Stimulated activated CD4-positive, alpha-beta T cell treated with anti-CD3 and anti-CD28 coated beads, Interleukin-15, amount 100 ng/mL, for 1 hour (primary cell): ENCODE results near the gene COX4I1.
A peak's percentile ranks its signal among the peaks of the same experiment; 100 is the strongest.
"Not testable (repeated sequence)": the region's sequence is repeated elsewhere in the genome, so short reads cannot be mapped to it uniquely, and the experiment has no call there.

ENCODE experiments used
- DNase-seq, 2 donors: peaks; one replicate each; pipeline ENCODE4 v3.0.0-alpha.2; 2020; ENCODE audit warnings: low read depth in 1 of 2, low spot score in 1 of 2

The COX4I1 gene

GRCh38 chr16:85798901-85799496, 496 bp upstream of the COX4I1 start:
- peak in 1 of 2 donors; percentile 19 for DNase-seq

GRCh38 chr16:85800321-85800669, 800 bp downstream of the COX4I1 start:
- peak in 1 of 2 donors; percentile 31 for DNase-seq

GRCh38 chr16:85803570-85803969, 4.1 kb downstream of the COX4I1 start:
- no peak for DNase-seq

GRCh38 chr16:85805442-85806045, 6.0 kb downstream of the COX4I1 start:
- DNase-seq, result no peak

- no peak for DNase-seq
Observed at GRCh38 chr16:85806539-85806938, 7.0 kb downstream of the COX4I1 start.

- DNase-seq, result not testable (repeated sequence)
Observed at GRCh38 chr16:85807340-85807739, 7.8 kb downstream of the COX4I1 start.

GRCh38 chr16:85808104-85808503, 8.6 kb downstream of the COX4I1 start:
- not testable (repeated sequence) for DNase-seq

- no peak for DNase-seq
Observed at GRCh38 chr16:85808926-85809325, 9.4 kb downstream of the COX4I1 start.

- no peak for DNase-seq
Observed at GRCh38 chr16:85809645-85810044, 10.2 kb downstream of the COX4I1 start.

GRCh38 chr16:85810097-85810741, 10.7 kb downstream of the COX4I1 start:
- no peak for DNase-seq

GRCh38 chr16:85810742-85811115, 11.2 kb downstream of the COX4I1 start:
- DNase-seq, result no peak

GRCh38 chr16:85812031-85812807, 12.7 kb downstream of the COX4I1 start:
- DNase-seq, result no peak

GRCh38 chr16:85812811-85813700, 13.6 kb downstream of the COX4I1 start:
- DNase-seq, result no peak

- no peak for DNase-seq
Observed at GRCh38 chr16:85816159-85816558, 16.7 kb downstream of the COX4I1 start.

- DNase-seq, result not testable (repeated sequence)
Observed at GRCh38 chr16:85817195-85817594, 17.7 kb downstream of the COX4I1 start.

GRCh38 chr16:85819245-85819644, 19.8 kb downstream of the COX4I1 start:
- DNase-seq, result peak; percentile 60 to 79

- DNase-seq, result no peak
Observed at GRCh38 chr16:85819771-85820170, 20.3 kb downstream of the COX4I1 start.

GRCh38 chr16:85820604-85821372, 21.3 kb downstream of the COX4I1 start:
- no peak for DNase-seq

GRCh38 chr16:85821390-85822135, 22.1 kb downstream of the COX4I1 start:
- peak; percentile 60 to 82 for DNase-seq
